ENCODE measurements around the gene JARID2.

GRCh38 chr6:15304337-15305042 is 58.6 kb downstream of the JARID2 start:
- no peak for TF ChIP-seq ISL2 (CRISPR knock-in tag; IDR thresholded peaks at IDR 0.05)
- no peak for TF ChIP-seq ZNF451 (CRISPR knock-in tag; IDR thresholded peaks at IDR 0.05)
- TF ChIP-seq ELK4 (CRISPR knock-in tag; IDR thresholded peaks at IDR 0.05; ENCODE audit: borderline replicate concordance): no peak
- no peak for TF ChIP-seq ZNF512 (CRISPR knock-in tag; IDR thresholded peaks at IDR 0.05)
- no peak for TF ChIP-seq SMARCC2 (IDR thresholded peaks at IDR 0.05)
- TF ChIP-seq, protein P1, sequence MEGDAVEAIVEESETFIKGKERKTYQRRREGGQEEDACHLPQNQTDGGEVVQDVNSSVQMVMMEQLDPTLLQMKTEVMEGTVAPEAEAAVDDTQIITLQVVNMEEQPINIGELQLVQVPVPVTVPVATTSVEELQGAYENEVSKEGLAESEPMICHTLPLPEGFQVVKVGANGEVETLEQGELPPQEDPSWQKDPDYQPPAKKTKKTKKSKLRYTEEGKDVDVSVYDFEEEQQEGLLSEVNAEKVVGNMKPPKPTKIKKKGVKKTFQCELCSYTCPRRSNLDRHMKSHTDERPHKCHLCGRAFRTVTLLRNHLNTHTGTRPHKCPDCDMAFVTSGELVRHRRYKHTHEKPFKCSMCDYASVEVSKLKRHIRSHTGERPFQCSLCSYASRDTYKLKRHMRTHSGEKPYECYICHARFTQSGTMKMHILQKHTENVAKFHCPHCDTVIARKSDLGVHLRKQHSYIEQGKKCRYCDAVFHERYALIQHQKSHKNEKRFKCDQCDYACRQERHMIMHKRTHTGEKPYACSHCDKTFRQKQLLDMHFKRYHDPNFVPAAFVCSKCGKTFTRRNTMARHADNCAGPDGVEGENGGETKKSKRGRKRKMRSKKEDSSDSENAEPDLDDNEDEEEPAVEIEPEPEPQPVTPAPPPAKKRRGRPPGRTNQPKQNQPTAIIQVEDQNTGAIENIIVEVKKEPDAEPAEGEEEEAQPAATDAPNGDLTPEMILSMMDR (CRISPR knock-in tag; IDR thresholded peaks at IDR 0.05): no peak

Data from HepG2 (cell line).